GM23338 (cell line): ENCODE measurements around the gene FAM124B. TPM values are rescaled to one million over a fixed set of nuclear protein-coding genes. Genes with fewer than 3 reads are reported as not detected.

Experiments
- ATAC-seq: fragments of 200-7000 bp; cut with Tn5 transposase; 3 replicates; pipeline ENCODE4 v1.9.1; 2020
- DNase-seq: peaks from one replicate; pipeline ENCODE4 v3.0.0-alpha.2; 2015; ENCODE audit warnings: low spot score
- H2AFZ ChIP-seq: fragments of 200-600 bp; sonication (generic); 2 replicates; pipeline ENCODE4 v1.8.0; 2016; ENCODE audit warnings: antibody characterized with exemption, mild to moderate bottlenecking, moderate library complexity
- H3F3A ChIP-seq: fragments of 200-600 bp; sonication (generic); replicated peaks from 2 replicates; pipeline ENCODE4 v1.8.0; 2017; ENCODE audit warnings: antibody characterized with exemption, mixed run types, low read depth
- H3K27ac ChIP-seq: fragments of 200-600 bp; sonication (generic); 2 replicates; pipeline ENCODE4 v1.6.1; 2016; ENCODE audit warnings: low read depth
- H3K27me3 ChIP-seq: fragments of 200-600 bp; sonication (generic); 2 replicates; pipeline ENCODE4 v1.8.0; 2016; ENCODE audit warnings: mild to moderate bottlenecking, mixed run types, moderate library complexity; ENCODE audit not compliant: insufficient read depth
- H3K36me3 ChIP-seq: fragments of 200-600 bp; sonication (generic); 2 replicates; pipeline ENCODE4 v1.8.0; 2016; ENCODE audit warnings: mild to moderate bottlenecking; ENCODE audit not compliant: insufficient read depth
- H3K4me1 ChIP-seq: fragments of 200-600 bp; sonication (generic); 2 replicates; pipeline ENCODE4 v1.8.0; 2016; ENCODE audit warnings: mild to moderate bottlenecking, moderate library complexity; ENCODE audit not compliant: insufficient read depth
- H3K4me2 ChIP-seq: fragments of 200-600 bp; sonication (generic); 2 replicates; pipeline ENCODE4 v1.7.1; 2017; ENCODE audit warnings: mixed run types
- H3K4me3 ChIP-seq: fragments of 200-600 bp; sonication (generic); 2 replicates; pipeline ENCODE4 v1.6.1; 2016; ENCODE audit warnings: mixed run types
- H3K79me2 ChIP-seq: fragments of 200-600 bp; sonication (generic); replicated peaks from 2 replicates; pipeline ENCODE4 v1.8.0; 2017; ENCODE audit warnings: mild to moderate bottlenecking; ENCODE audit not compliant: insufficient read depth
- H3K9me2 ChIP-seq: fragments of 200-600 bp; sonication (generic); 2 replicates; pipeline ENCODE4 v1.8.0; 2017; ENCODE audit not compliant: insufficient read depth
- H4K20me1 ChIP-seq: fragments of 200-600 bp; sonication (generic); replicated peaks from 2 replicates; pipeline ENCODE4 v1.8.0; 2017; ENCODE audit warnings: mild to moderate bottlenecking; ENCODE audit not compliant: insufficient read depth
- H3K27ac Mint-ChIP-seq: 2 replicates; pipeline ENCODE4 v1.8.0; 2020; ENCODE audit warnings: inconsistent platforms, mild to moderate bottlenecking, moderate library complexity, mixed read lengths
- H3K27me3 Mint-ChIP-seq: 3 replicates; pipeline ENCODE4 v1.8.0; 2022; ENCODE audit warnings: low read depth, mild to moderate bottlenecking, moderate library complexity, mixed read lengths, inconsistent platforms; ENCODE audit not compliant: insufficient read depth, poor library complexity
- H3K36me3 Mint-ChIP-seq: 3 replicates; pipeline ENCODE4 v1.8.0; 2021; ENCODE audit warnings: low read depth, mild to moderate bottlenecking, inconsistent platforms, moderate library complexity, mixed read lengths
- H3K4me1 Mint-ChIP-seq: 3 replicates; pipeline ENCODE4 v1.8.0; 2020; ENCODE audit warnings: mild to moderate bottlenecking, inconsistent platforms, mixed read lengths
- H3K4me3 Mint-ChIP-seq: 3 replicates; pipeline ENCODE4 v1.8.0; 2021; ENCODE audit warnings: moderate library complexity, mild to moderate bottlenecking, inconsistent platforms, mixed read lengths
- H3K9me3 Mint-ChIP-seq: 3 replicates; pipeline ENCODE4 v1.8.0; 2020; ENCODE audit warnings: moderate library complexity, mild to moderate bottlenecking, inconsistent platforms, mixed read lengths
- CREB1 ChIP-seq: fragments of 250-450 bp; sonication (Bioruptor Pico); IDR thresholded peaks from 2 replicates; pipeline ENCODE4 v1.5.0; 2020; ENCODE audit warnings: low read depth, mild to moderate bottlenecking, moderate library complexity
- CTCF ChIP-seq, 2 experiments: fragments of 200-600 bp in 1 of 2; sonication (generic) in 1 of 2; conservative IDR thresholded peaks; 2 replicates each; pipeline versions ENCODE4 v1.5.1 to v1.6.1; 2016 to 2017; ENCODE audit warnings: antibody characterized with exemption in 2 of 2, low read depth in 2 of 2, mild to moderate bottlenecking in 2 of 2, moderate library complexity in 1 of 2
- ETS1 ChIP-seq: IDR thresholded peaks from 2 replicates; pipeline ENCODE4 v1.6.1; 2016; ENCODE audit warnings: antibody characterized with exemption
- EZH2 ChIP-seq: fragments of 200-600 bp; sonication (generic); IDR thresholded peaks from one replicate; pipeline ENCODE4 v1.8.0; 2017; ENCODE audit warnings: antibody characterized with exemption, mild to moderate bottlenecking, low read depth; ENCODE audit not compliant: unreplicated experiment
- JUNB ChIP-seq: IDR thresholded peaks from one replicate; pipeline ENCODE4 v1.6.1; 2016; ENCODE audit warnings: antibody characterized with exemption; ENCODE audit not compliant: unreplicated experiment
- NANOG ChIP-seq: IDR thresholded peaks from 2 replicates; pipeline ENCODE4 v1.6.1; 2016; ENCODE audit warnings: antibody characterized with exemption, borderline replicate concordance
- POLR2AphosphoS5 ChIP-seq: IDR thresholded peaks from 2 replicates; pipeline ENCODE4 v1.6.1; 2016; ENCODE audit warnings: antibody characterized with exemption, low read depth
- REST ChIP-seq: IDR thresholded peaks from one replicate; pipeline ENCODE4 v1.6.1; 2018; ENCODE audit warnings: antibody characterized with exemption; ENCODE audit not compliant: unreplicated experiment
- STAT1 ChIP-seq: IDR thresholded peaks from one replicate; pipeline ENCODE4 v1.6.1; 2016; ENCODE audit warnings: antibody characterized with exemption; ENCODE audit not compliant: unreplicated experiment
- polyA plus RNA-seq: library from polyadenylated mRNA; unstranded; fragments of >200 nt; fragmentation: Nextera tagmentation; extraction: Ambion mirVana; gene quantifications from 2 replicates; pipeline ENCODE4 v1.2.1, GENCODE V29; 2016
- total RNA-seq: library from RNA; depleted of rRNA; stranded (reverse); fragments of >200 nt; shearing (Covaris generic); gene quantifications from 2 replicates; pipeline ENCODE4 v1.2.3, GENCODE V29; 2014

Gene FAM124B
- total and polyA plus RNA-seq, 2 experiments from 2014 or later, result 3.0 to 6.9 TPM

- no peaks in the 10 kb centered on the region for H3K27me3 ChIP-seq
- no peak overlapping the region for H3K27ac ChIP-seq
- no peaks in the 10 kb centered on the region for H3K4me1 Mint-ChIP-seq
- no peaks in the 10 kb centered on the region for H4K20me1 ChIP-seq
- no peak overlapping the region for H3K27ac Mint-ChIP-seq
- TF ChIP-seq ETS1, result no peak
- no peak for TF ChIP-seq REST
- no peak for TF ChIP-seq JUNB
- no peak for TF ChIP-seq STAT1
- TF ChIP-seq CTCF (conservative IDR thresholded peaks at IDR 0.05; ENCODE audit: low read depth in 2 of 2), result peak; percentile 27 to 33; a peak in 3 of 4 replicates
- TF ChIP-seq NANOG, result no peak
- TF ChIP-seq POLR2AphosphoS5, result no peak
- H3K4me3 ChIP-seq, result no peak overlapping the region
- H3K36me3 ChIP-seq, result no peaks in the 10 kb centered on the region
- H3K27me3 Mint-ChIP-seq, result no peaks in the 10 kb centered on the region
- DNase-seq (peak; percentile 33), ATAC-seq (no peak)
- no peaks in the 10 kb centered on the region for H3K4me1 ChIP-seq
- H3K9me3 Mint-ChIP-seq, result no peaks in the 10 kb centered on the region; the same call in 1 of the 3 replicates
- H3K4me3 Mint-ChIP-seq, result no peak overlapping the region
- no peaks in the 10 kb centered on the region for H3F3A ChIP-seq
- H3K9me2 ChIP-seq, result no peaks in the 10 kb centered on the region
- H2AFZ ChIP-seq, result no peak overlapping the region
- H3K36me3 Mint-ChIP-seq, result no peaks in the 10 kb centered on the region
- H3K4me2 ChIP-seq, result no peak overlapping the region
- no peaks in the 10 kb centered on the region for H3K79me2 ChIP-seq
Observed at GRCh38 chr2:224363281-224363680, 38.6 kb downstream of the FAM124B start.

GRCh38 chr2:224362094-224362493 is 39.8 kb downstream of the FAM124B start:
- no peak for DNase-seq
- H2AFZ ChIP-seq, result no peak overlapping the region
- TF ChIP-seq ETS1 (no peak), EZH2 (no peak), CREB1 (no peak)
- H4K20me1 ChIP-seq, result no peaks in the 10 kb centered on the region
- no peaks in the 10 kb centered on the region for H3K36me3 Mint-ChIP-seq
- H3F3A ChIP-seq, result no peaks in the 10 kb centered on the region
- no peaks in the 10 kb centered on the region; the same call in 1 of the 3 replicates for H3K9me3 Mint-ChIP-seq
- no peaks in the 10 kb centered on the region for H3K79me2 ChIP-seq
- no peaks in the 10 kb centered on the region for H3K4me1 Mint-ChIP-seq
- no peak for ATAC-seq
- H3K27me3 ChIP-seq, result no peaks in the 10 kb centered on the region
- H3K36me3 ChIP-seq, result no peaks in the 10 kb centered on the region
- H3K4me3 Mint-ChIP-seq, result no peak overlapping the region
- H3K27ac Mint-ChIP-seq, result no peak overlapping the region
- no peak overlapping the region for H3K27ac ChIP-seq
- no peaks in the 10 kb centered on the region for H3K4me1 ChIP-seq
- H3K4me3 ChIP-seq, result no peak overlapping the region
- H3K4me2 ChIP-seq, result no peak overlapping the region
- no peaks in the 10 kb centered on the region for H3K27me3 Mint-ChIP-seq
- H3K9me2 ChIP-seq, result no peaks in the 10 kb centered on the region
